Testis (tissue), 2 donors: ENCODE measurements around the gene CDCP1.

Experiments
- CTCF ChIP-seq, 3 experiments: fragments of 450-650 bp in 2 of 3; fragments of 200-600 bp in 1 of 3; sonication (generic) in 1 of 3; IDR thresholded peaks; one replicate each; pipeline ENCODE4 v1.5.1; 2016 to 2019; ENCODE audit warnings: antibody characterized with exemption in 3 of 3, mild to moderate bottlenecking in 2 of 3, moderate library complexity in 1 of 3
- POLR2A ChIP-seq: fragments of 450-650 bp; IDR thresholded peaks from one replicate; pipeline ENCODE4 v1.6.1; 2017; ENCODE audit warnings: antibody characterized with exemption, mild to moderate bottlenecking, moderate library complexity

GRCh38 chr3:45079715-45080114, 66.5 kb downstream of the CDCP1 start:
- TF ChIP-seq CTCF (IDR thresholded peaks at IDR 0.05): no peak
- TF ChIP-seq POLR2A: no peak
